GM12865 (cell line): ENCODE data around the gene EDA.

ENCODE experiments used
- DNase-seq: peaks from one replicate; pipeline ENCODE4 v3.0.0; 2010; ENCODE audit warnings: low read depth
- H3K4me3 ChIP-seq: 2 replicates; pipeline ENCODE4 v1.5.1; 2011; ENCODE audit warnings: mild to moderate bottlenecking, low read depth, low read length, control low read depth
- TF ChIP-seq, protein P1 (sequence below): IDR thresholded peaks from 2 replicates; pipeline ENCODE4 v1.5.1; 2011; ENCODE audit warnings: low read length, control low read depth, low read depth, inconsistent platforms; ENCODE audit not compliant: insufficient read depth; ENCODE audit errors: missing control alignments

Gene EDA

DNA sequence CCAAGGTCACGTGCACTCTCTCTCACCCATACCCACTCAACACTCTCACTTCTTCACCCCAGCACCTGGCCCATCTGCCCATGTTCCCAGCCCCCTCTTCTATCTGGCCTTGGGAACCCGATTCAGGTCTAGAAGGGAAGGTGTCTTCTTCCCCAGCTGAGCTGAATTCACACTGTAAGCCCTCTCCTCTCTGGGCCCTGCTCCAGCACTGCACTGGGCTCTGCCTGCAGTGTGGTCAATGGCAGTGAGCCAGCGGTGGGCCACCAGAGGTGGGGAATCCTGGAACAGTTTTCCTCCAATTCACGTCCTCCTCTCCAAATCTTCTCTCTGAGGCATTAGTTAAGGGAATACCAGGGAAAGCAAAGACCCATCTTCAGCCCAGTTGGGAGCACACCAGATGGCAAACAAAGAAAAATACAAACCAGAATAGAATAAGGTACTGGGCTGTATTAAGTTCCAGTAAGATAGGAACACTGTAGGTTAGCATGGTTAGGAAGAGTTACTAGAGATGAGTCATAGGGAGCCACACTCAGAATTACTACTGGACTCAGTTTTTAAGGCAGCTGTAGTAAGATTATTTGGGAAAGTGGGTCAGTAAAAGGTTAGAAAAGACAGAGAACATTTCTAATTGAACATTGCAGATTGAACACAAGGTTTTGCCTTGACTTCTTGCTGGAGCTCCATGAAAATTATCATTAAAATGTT is 428.8 kb downstream of the EDA start:
- DNase-seq = no peak
- TF ChIP-seq, protein P1, sequence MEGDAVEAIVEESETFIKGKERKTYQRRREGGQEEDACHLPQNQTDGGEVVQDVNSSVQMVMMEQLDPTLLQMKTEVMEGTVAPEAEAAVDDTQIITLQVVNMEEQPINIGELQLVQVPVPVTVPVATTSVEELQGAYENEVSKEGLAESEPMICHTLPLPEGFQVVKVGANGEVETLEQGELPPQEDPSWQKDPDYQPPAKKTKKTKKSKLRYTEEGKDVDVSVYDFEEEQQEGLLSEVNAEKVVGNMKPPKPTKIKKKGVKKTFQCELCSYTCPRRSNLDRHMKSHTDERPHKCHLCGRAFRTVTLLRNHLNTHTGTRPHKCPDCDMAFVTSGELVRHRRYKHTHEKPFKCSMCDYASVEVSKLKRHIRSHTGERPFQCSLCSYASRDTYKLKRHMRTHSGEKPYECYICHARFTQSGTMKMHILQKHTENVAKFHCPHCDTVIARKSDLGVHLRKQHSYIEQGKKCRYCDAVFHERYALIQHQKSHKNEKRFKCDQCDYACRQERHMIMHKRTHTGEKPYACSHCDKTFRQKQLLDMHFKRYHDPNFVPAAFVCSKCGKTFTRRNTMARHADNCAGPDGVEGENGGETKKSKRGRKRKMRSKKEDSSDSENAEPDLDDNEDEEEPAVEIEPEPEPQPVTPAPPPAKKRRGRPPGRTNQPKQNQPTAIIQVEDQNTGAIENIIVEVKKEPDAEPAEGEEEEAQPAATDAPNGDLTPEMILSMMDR = no peak
- H3K4me3 ChIP-seq = no peak overlapping the region

DNA sequence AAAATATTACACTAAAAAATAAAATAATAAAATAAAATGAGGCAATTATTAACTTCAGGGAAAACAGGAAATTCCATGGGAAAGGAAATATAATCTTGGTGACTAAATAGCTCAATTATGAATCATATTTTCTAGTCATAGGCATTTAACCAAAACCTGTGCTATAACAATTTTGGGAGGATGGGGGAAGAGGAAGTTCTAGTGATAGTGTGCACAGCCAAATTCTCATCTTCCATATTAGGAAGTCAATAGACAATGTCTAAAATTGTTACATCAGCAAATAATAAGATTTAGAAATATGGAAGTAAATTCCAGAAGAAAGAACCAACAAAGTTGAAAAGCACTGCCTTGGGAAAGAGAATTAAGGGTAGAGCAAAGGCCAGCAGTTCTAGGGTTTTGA is 431.1 kb downstream of the EDA start:
- TF ChIP-seq, protein P1 = no peak
- DNase-seq = no peak
- no peak overlapping the region for H3K4me3 ChIP-seq

DNA sequence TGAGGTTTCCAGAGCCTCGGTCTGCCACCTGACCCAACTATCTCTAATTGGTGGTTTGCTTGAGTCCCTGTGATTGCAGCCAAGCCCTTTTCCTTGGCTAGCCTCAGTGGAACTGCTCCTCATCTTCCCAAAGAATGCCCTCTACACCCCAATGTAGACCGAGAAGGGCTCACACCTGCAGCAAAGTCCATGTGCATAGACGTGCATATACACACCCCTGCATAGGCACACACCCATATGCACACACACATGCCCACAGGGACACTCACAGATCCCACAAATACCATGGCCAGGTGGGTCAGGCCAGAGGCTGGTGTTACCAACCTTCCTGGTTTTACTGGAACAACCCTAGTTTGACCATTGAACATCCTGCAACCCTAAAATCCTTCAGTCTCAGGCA is 433.5 kb downstream of the EDA start:
- H3K4me3 ChIP-seq = no peak overlapping the region
- no peak for DNase-seq
- TF ChIP-seq, protein P1 = no peak

DNA sequence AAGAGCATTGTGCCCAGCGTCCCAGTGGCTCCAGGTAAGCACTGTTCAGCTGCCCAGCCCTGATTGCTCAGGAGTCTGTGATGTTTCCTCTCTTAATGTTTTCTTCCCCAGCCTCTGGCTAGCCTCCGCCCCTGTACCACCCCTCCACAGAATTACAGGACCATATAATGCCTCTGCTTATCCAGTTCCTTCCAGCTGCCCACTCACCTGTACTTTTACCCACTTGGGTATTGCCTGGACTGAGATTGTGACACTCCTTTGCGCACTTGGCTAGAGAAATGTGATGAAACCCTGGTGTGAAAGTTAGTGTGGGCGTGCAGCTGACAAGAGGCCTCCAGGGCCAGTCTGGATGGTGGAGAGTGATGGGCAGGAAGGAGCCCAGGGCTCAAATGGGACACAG is 434.0 kb downstream of the EDA start, which contains the start of gene AWAT2:
TSS of gene AWAT2 (minus strand) at position 14 of the 400 bp plus-strand sequence. CDS start at position 8, 6 bp downstream.
- no peak within 1 kb of the TSS for H3K4me3 ChIP-seq
- TF ChIP-seq, protein P1 = no peak
- DNase-seq = no peak

DNA sequence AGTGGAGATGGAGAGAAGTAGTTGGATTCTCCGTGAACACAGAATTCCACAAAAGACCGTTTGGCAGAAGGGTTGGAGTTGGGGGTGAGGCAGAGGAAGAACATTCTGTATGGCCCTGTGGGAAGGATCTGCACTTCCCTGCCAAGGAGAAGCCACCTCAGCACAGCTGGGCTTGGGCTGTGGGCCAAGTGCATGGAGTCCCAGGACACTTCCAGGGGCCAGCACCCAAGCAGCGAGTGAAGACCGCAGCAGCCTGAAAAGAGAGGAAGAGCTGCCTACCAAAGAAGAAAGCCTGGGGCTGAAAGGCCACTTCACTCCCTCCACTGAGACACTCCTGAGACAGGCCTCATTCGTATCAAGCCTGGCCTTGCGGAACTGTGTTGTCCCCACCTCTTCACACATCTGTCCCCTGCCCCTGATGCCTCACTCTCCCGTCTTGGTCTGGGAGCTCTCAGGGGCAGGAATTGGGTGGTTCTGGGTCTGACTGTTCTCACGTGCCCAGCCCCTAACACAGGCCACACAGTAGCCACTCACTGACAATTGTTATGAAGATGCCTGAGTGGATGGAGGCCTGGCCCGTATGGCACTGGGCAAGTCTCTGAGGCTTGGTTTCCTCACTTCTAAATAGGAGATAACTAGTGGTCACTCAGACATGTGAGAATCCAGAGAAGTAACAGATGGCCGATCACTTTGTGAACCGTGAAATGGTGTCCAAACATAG is 437.1 kb downstream of the EDA start:
- TF ChIP-seq, protein P1 = no peak
- H3K4me3 ChIP-seq = no peak overlapping the region
- no peak for DNase-seq

DNA sequence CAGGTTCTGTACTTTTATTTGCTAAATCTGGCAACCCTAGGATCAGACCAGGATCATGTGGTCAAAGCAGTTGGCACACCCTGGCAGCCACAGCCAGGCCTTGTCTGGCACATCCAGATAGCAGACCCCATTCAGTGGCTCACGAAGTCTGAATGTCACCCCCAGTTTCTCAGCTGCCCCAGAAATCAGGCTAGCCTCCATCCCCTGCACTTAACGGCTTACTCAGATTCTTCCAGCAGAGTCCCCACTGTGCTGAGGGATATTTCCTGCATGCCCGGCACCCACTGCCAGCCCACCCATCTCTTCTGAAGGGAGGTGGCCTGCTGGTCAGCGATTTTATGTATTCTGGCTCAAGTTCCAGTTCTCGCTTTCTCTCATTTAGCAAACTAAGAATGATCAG is 438.5 kb downstream of the EDA start:
- H3K4me3 ChIP-seq = no peak overlapping the region
- DNase-seq = no peak
- TF ChIP-seq, protein P1 = no peak
